ENCODE measurements around the gene DDRGK1. TPM values are rescaled to one million over a fixed set of nuclear protein-coding genes. Genes with fewer than 3 reads are reported as not detected.

DDRGK1 gene
- total RNA-seq, 1 donor from 2014 or later, result 45.3 TPM

DNA sequence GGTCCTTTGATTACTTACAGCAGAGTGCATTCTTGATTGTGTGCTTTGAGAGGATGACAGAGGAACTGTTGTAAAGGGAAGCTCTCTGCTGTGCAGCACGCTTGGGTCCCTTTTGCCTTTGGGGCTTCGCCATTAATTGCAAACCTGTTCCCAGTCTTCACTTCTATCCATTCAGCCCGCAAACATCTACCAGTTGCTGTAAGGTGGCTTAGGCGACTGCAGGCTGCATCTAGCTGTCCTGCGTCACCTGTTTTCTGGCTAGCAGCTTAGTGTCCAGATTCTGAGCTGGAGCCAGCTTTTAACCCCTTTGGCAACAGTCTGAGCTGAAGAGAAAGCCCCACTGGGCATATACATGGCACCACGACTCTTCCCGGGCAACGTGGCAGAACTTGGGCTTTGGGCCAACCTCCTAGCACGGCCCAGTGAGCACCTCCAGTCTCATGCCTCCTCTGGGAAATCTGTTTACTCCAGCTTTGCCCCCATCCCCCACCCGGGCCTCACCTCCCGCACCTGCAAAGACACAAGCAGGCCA, 42.3 kb downstream of the DDRGK1 start:
- TF ChIP-seq CTCF (IDR thresholded peaks at IDR 0.05; ENCODE audit: unreplicated experiment), result no peak
- Mint-ChIP-seq H3K27me3 (ENCODE audit: unreplicated experiment) (peaks cover 13% of the 10 kb centered on the region), H3K27ac (ENCODE audit: unreplicated experiment) (no peak overlapping the region), H3K4me1 (ENCODE audit: unreplicated experiment) (peaks cover 19% of the 10 kb centered on the region), H3K9me3 (ENCODE audit: unreplicated experiment) (no peaks in the 10 kb centered on the region), H3K36me3 (ENCODE audit: low read depth, unreplicated experiment) (peaks cover 4% of the 10 kb centered on the region), H3K4me3 (ENCODE audit: unreplicated experiment) (no peak overlapping the region)
- no peak for DNase-seq (ENCODE audit: low spot score)

- DNase-seq (ENCODE audit: low spot score), result no peak
- peaks cover 13% of the 10 kb centered on the region for H3K27me3 Mint-ChIP-seq (ENCODE audit: unreplicated experiment)
- no peak for TF ChIP-seq CTCF (IDR thresholded peaks at IDR 0.05; ENCODE audit: unreplicated experiment)
- peaks cover 19% of the 10 kb centered on the region for H3K4me1 Mint-ChIP-seq (ENCODE audit: unreplicated experiment)
- peaks cover 4% of the 10 kb centered on the region for H3K36me3 Mint-ChIP-seq (ENCODE audit: low read depth, unreplicated experiment)
- H3K9me3 Mint-ChIP-seq (ENCODE audit: unreplicated experiment), result no peaks in the 10 kb centered on the region
- no peak overlapping the region for H3K27ac Mint-ChIP-seq (ENCODE audit: unreplicated experiment)
- H3K4me3 Mint-ChIP-seq (ENCODE audit: unreplicated experiment), result no peak overlapping the region
These were observed 43.0 kb downstream of the DDRGK1 start for GRCh38 chr20:3161316-3162079.

DNA sequence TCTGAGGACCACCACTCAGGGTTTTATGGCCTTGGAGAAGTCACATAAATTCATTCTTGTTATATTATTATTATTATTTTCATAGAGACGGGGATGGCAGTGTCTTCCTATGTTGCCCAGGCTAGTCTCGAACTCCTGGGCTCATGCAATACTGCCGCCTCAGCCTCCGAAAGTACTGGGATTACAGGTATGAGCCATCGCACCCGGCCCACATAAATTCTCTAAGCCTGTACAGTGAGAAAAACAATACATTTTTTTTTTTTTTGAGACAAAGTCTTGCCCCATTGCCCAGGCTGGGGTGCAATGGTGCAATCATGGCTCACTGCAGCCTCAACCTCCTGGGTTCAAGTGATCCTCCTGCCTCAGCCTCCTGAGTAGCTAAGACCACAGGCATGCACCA, 44.1 kb downstream of the DDRGK1 start:
- H3K27ac Mint-ChIP-seq (ENCODE audit: unreplicated experiment), result no peak overlapping the region
- no peaks in the 10 kb centered on the region for H3K9me3 Mint-ChIP-seq (ENCODE audit: unreplicated experiment)
- no peak for DNase-seq (ENCODE audit: low spot score)
- H3K4me3 Mint-ChIP-seq (ENCODE audit: unreplicated experiment), result no peak overlapping the region
- peaks cover 4% of the 10 kb centered on the region for H3K36me3 Mint-ChIP-seq (ENCODE audit: low read depth, unreplicated experiment)
- no peak for TF ChIP-seq CTCF (IDR thresholded peaks at IDR 0.05; ENCODE audit: unreplicated experiment)
- H3K27me3 Mint-ChIP-seq (ENCODE audit: unreplicated experiment), result peaks cover 8% of the 10 kb centered on the region
- peaks cover 19% of the 10 kb centered on the region for H3K4me1 Mint-ChIP-seq (ENCODE audit: unreplicated experiment)

GRCh38 chr20:3158968-3159431, 45.5 kb downstream of the DDRGK1 start:
- Mint-ChIP-seq H3K27ac (ENCODE audit: unreplicated experiment) (peak overlapping the region; percentile 96), H3K4me1 (ENCODE audit: unreplicated experiment) (peaks cover 19% of the 10 kb centered on the region), H3K27me3 (ENCODE audit: unreplicated experiment) (peaks cover 8% of the 10 kb centered on the region), H3K9me3 (ENCODE audit: unreplicated experiment) (no peaks in the 10 kb centered on the region), H3K4me3 (ENCODE audit: unreplicated experiment) (peak overlapping the region; percentile 97), H3K36me3 (ENCODE audit: low read depth, unreplicated experiment) (peaks cover 4% of the 10 kb centered on the region)
- no peak for DNase-seq (ENCODE audit: low spot score)
- no peak for TF ChIP-seq CTCF (IDR thresholded peaks at IDR 0.05; ENCODE audit: unreplicated experiment)

- Mint-ChIP-seq H3K27ac (ENCODE audit: unreplicated experiment) (peak overlapping the region; percentile 64), H3K27me3 (ENCODE audit: unreplicated experiment) (peaks cover 5% of the 10 kb centered on the region), H3K4me3 (ENCODE audit: unreplicated experiment) (peak overlapping the region; percentile 97), H3K9me3 (ENCODE audit: unreplicated experiment) (no peaks in the 10 kb centered on the region), H3K4me1 (ENCODE audit: unreplicated experiment) (peaks cover 19% of the 10 kb centered on the region), H3K36me3 (ENCODE audit: low read depth, unreplicated experiment) (no peaks in the 10 kb centered on the region)
- no peak for DNase-seq (ENCODE audit: low spot score)
- no peak for TF ChIP-seq CTCF (IDR thresholded peaks at IDR 0.05; ENCODE audit: unreplicated experiment)
These were observed 46.7 kb downstream of the DDRGK1 start for GRCh38 chr20:3157817-3158216.

All from endothelial cell (in vitro differentiated cells).